Mesenteric fat pad (tissue), 1 donor: ENCODE results near the gene FBXO28. TPM values are rescaled to one million over a fixed set of nuclear protein-coding genes. Genes with fewer than 3 reads are reported as not detected.
"Not testable (repeated sequence)": the region's sequence is repeated elsewhere in the genome, so short reads cannot be mapped to it uniquely, and the experiment has no call there.

ENCODE experiments used
- DNase-seq: peaks from one replicate; pipeline ENCODE4 v3.0.0-alpha.2; 2020; ENCODE audit warnings: low spot score
- total RNA-seq: library from RNA; stranded (reverse); fragmentation: NEBNext Ultra II Directional; extraction: Animal tissue kit (Norgen Biotek cat#: 25700); gene quantifications from one replicate; pipeline ENCODE4 v1.2.1, GENCODE V29; 2021
- donor health status: DM: yes; HTN: yes; CAD: no.

Gene FBXO28
- total RNA-seq, 1 donor from 2014 or later: 35.2 TPM

DNA sequence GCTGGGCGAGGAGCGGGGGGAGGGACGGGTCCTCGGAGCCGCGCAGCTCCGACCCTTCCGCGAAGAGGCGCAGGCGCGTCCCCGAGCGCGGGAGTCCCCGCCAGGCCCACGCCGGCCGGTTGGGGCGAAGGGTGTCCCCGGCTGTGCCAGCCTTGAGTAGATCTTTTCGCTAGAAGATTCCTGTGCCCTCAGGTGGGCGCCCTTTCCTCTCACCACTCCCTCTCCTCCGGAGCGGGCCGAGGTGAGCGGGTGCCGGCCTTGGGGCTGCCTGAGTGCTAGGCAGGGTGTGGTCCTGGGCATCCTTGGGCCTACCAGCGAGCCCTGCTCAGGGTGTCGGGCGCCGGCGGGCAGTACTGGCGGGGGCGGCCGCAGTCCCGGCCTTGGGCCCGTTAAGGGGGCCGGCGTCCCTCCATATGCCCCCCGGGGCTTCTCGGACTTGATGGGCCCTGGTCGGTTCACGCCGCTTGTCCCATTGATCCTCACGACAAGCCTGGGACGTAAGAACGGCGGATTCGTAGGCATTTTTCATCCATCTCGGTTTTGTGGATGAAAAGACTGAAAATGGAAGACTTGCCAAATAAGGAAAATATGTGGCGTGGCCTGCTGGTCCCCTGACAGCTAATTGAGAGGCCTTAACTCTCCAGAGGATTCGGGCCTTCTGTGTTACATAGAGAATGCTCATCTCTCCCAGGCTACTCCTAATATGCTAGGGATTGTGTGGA lies 69.8 kb downstream of the FBXO28 start:
- peak; percentile 90 for DNase-seq

- DNase-seq: peak; percentile 9
Measured at GRCh38 chr1:224185208-224185607, 71.3 kb downstream of the FBXO28 start.

GRCh38 chr1:224188286-224188685 lies 74.4 kb downstream of the FBXO28 start:
- DNase-seq: no peak

GRCh38 chr1:224189561-224189960 lies 75.7 kb downstream of the FBXO28 start:
- DNase-seq: no peak

DNA sequence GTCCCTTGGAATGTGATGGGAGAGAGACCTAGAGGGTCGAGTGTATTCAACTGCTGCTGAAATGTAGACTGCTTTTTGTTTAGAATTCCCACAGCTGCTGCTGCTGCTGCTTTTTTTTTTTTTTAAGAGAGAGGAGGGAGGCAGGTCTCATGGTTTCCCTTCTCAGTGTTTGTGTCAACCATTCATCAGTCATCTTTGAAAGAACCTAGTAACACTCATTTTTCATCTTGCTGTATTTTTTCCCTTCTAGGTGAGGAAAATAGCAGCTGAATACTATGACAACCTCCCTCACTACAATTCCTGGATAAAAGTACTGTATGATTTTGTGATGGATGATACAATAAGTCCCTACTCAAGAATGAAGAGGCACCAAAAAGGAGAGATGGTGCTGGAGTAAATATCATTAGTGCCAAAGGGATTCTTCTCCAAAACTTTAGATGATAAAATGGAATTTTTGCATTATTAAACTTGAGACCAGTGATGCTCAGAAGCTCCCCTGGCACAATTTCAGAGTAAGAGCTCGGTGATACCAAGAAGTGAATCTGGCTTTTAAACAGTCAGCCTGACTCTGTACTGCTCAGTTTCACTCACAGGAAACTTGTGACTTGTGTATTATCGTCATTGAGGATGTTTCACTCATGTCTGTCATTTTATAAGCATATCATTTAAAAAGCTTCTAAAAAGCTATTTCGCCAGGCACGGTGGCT lies 78.3 kb downstream of the FBXO28 start:
- no peak for DNase-seq

DNA sequence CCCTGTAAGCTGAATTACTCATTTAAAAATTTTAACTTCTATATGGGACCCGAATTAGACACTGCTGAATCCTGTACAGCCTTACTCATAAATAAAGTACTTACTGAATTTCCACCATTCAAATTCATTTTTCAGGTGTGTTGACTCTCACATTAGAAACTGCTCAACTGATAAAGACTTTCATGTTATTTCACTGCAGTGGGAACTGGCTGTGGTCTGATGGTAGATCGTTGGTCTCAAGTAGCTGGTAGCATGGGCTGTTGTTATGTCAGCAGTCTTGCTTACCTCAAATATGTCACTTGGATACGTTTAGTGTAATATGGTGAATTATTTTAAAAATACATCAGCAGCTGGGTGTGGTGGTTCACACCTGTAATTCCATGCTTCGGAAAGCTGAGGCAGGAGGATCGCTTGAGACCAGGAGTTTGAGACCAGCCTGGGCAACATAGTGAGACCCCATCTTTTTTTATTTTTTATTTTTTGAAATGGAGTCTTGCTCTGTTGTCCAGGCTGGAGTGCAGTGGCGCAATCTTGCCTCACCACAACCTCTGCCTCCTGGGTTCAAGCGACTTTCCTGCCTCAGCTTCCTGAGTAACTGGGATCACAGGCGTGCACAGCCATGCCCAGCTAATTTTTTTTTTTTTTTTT lies 79.5 kb downstream of the FBXO28 start:
- no peak for DNase-seq

GRCh38 chr1:224196813-224197600 lies 83.1 kb downstream of the FBXO28 start:
- DNase-seq: no peak

DNA sequence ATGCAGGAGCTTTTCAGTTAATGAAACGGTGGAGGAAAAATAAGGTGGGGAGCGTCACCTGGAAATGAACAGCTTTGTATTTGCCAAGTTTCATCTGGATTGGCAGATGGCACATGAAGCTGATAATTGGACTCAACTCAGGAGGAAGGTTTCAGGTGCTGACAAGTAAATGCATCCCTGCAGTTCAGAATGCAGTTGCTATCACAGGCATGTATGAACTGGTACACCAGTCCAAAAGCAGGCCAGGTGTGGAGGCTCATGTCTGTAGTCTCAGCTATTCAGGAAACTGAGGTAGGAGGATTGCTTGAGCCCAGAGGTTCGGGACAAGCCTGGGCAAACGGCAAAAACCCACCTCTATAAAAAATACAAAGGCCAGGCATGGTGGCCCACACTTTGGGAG lies 84.7 kb downstream of the FBXO28 start:
- no peak for DNase-seq

- DNase-seq: no peak
Measured at GRCh38 chr1:224199679-224200078, 85.8 kb downstream of the FBXO28 start.

GRCh38 chr1:224201383-224201782 lies 87.5 kb downstream of the FBXO28 start:
- DNase-seq: no peak

- DNase-seq: no peak
Measured at GRCh38 chr1:224201853-224202252, 87.9 kb downstream of the FBXO28 start.

GRCh38 chr1:224203243-224204016 lies 89.5 kb downstream of the FBXO28 start:
- DNase-seq: no peak

DNA sequence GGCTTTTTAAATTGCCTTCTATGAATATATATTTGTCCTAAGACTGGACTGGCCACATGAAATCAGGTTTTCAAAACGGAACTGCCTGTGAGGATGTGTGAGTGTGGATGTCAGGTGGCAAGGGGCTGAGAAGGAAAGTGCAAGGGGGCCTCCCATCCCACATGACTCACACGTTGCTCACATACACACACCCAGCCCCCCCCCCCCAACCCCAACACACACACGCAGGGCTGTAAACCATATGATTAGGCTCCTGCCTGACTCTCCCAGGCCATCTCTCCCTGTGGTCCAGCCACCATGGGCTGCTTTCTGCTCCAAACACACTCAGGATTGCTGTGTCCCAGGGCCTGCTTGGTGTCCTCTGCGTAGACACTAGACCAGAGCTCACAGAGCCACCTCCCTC lies 91.5 kb downstream of the FBXO28 start:
- no peak for DNase-seq

DNA sequence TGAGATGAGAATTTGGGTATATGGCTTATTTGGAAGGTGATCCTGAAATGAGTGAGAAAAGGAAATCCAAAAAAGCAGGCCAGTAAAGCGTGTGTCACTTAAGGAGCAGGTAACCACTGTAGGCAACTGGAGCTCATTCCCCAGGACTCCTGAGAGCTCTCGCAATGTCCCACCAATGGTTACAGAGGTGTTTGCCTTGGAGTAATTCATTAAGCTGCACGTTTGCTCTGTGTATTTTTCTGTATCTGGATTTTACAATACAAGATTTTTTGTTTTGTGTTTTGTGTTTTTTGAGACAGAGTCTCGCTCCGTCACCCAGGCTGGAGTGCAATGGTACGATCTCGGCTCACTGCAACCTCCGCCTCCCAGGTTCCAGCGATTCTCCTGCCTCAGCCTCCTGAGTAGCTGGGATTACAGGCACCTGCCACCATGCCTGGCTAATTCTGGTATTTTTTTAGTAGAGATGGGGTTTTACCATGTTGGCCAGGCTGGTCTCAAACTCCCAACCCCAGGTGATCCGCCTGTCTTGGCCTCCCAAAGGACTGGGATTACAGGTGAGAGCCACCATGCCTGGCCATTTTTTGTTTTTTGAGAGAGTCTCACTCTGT lies 92.1 kb downstream of the FBXO28 start:
- not testable (repeated sequence) for DNase-seq

DNA sequence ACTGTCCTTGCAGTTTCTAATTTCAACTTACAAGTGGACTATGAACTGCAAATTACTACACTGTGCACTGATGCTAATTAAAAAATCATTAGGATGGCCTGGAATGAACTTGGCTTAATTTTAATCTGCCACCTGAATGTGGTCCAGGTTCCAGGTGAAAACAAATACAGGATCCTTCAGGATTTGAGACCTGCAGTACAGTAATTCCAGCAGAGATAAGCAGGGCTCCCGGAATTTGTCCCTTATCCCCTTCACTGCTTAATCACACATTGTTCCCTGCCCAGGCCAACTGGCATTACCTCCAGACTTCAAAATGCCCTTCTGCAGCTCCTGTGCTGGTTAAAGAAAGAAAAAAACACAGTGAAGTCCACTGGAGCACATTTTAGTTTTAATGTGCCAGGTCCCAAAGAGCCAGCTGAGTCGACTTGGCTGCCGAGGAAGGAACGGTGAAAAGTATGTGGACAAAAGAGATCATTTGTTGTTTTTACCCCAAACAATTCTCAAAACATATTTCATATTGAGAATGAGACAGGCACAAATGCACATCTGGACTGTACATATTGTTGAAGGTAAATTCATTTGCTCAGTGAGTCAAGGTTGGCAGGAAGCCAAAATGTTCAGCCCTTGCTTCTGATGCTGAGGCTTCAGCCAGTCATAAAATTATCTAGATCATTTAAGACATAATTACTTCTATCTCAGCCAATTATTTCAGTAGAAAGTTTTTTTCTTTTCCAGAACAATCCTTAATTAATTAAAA lies 97.5 kb downstream of the FBXO28 start:
- DNase-seq: no peak
